ENCODE data around the gene MAML3. TPM values are rescaled to one million over a fixed set of nuclear protein-coding genes. Genes with fewer than 3 reads are reported as not detected.

Gene MAML3
- total and polyA plus RNA-seq, 2 of the 13 experiments (the other 11 are each of a cell fraction or from before 2014, with no cell fraction given): 0.05 to 0.13 TPM

DNA sequence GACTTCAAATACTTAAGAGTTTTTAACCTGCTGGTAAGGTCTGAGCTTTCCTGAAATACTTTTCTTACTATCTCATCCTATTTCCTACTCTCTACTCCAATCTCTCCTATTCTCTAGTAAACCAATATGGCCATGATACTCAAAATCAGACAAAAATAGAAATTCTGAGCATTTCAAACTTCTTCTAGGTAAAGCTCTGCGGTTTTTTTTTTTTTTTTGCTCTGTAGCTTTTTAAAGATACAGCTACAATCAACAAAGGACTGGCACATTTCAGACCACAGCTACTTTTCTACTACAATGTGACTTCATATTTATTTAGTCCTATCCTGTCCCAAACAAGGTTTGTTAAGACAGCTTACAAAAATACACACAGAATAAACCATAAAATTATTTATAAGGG lies 31.1 kb downstream of the MAML3 start:
- no peak for TF ChIP-seq MTA3 (CRISPR knock-in tag; IDR thresholded peaks at IDR 0.05)
- TF ChIP-seq, protein P1, sequence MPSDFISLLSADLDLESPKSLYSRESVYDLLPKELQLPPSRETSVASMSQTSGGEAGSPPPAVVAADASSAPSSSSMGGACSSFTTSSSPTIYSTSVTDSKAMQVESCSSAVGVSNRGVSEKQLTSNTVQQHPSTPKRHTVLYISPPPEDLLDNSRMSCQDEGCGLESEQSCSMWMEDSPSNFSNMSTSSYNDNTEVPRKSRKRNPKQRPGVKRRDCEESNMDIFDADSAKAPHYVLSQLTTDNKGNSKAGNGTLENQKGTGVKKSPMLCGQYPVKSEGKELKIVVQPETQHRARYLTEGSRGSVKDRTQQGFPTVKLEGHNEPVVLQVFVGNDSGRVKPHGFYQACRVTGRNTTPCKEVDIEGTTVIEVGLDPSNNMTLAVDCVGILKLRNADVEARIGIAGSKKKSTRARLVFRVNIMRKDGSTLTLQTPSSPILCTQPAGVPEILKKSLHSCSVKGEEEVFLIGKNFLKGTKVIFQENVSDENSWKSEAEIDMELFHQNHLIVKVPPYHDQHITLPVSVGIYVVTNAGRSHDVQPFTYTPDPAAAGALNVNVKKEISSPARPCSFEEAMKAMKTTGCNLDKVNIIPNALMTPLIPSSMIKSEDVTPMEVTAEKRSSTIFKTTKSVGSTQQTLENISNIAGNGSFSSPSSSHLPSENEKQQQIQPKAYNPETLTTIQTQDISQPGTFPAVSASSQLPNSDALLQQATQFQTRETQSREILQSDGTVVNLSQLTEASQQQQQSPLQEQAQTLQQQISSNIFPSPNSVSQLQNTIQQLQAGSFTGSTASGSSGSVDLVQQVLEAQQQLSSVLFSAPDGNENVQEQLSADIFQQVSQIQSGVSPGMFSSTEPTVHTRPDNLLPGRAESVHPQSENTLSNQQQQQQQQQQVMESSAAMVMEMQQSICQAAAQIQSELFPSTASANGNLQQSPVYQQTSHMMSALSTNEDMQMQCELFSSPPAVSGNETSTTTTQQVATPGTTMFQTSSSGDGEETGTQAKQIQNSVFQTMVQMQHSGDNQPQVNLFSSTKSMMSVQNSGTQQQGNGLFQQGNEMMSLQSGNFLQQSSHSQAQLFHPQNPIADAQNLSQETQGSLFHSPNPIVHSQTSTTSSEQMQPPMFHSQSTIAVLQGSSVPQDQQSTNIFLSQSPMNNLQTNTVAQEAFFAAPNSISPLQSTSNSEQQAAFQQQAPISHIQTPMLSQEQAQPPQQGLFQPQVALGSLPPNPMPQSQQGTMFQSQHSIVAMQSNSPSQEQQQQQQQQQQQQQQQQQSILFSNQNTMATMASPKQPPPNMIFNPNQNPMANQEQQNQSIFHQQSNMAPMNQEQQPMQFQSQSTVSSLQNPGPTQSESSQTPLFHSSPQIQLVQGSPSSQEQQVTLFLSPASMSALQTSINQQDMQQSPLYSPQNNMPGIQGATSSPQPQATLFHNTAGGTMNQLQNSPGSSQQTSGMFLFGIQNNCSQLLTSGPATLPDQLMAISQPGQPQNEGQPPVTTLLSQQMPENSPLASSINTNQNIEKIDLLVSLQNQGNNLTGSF (CRISPR knock-in tag; IDR thresholded peaks at IDR 0.05): no peak
- TF ChIP-seq, protein P2, sequence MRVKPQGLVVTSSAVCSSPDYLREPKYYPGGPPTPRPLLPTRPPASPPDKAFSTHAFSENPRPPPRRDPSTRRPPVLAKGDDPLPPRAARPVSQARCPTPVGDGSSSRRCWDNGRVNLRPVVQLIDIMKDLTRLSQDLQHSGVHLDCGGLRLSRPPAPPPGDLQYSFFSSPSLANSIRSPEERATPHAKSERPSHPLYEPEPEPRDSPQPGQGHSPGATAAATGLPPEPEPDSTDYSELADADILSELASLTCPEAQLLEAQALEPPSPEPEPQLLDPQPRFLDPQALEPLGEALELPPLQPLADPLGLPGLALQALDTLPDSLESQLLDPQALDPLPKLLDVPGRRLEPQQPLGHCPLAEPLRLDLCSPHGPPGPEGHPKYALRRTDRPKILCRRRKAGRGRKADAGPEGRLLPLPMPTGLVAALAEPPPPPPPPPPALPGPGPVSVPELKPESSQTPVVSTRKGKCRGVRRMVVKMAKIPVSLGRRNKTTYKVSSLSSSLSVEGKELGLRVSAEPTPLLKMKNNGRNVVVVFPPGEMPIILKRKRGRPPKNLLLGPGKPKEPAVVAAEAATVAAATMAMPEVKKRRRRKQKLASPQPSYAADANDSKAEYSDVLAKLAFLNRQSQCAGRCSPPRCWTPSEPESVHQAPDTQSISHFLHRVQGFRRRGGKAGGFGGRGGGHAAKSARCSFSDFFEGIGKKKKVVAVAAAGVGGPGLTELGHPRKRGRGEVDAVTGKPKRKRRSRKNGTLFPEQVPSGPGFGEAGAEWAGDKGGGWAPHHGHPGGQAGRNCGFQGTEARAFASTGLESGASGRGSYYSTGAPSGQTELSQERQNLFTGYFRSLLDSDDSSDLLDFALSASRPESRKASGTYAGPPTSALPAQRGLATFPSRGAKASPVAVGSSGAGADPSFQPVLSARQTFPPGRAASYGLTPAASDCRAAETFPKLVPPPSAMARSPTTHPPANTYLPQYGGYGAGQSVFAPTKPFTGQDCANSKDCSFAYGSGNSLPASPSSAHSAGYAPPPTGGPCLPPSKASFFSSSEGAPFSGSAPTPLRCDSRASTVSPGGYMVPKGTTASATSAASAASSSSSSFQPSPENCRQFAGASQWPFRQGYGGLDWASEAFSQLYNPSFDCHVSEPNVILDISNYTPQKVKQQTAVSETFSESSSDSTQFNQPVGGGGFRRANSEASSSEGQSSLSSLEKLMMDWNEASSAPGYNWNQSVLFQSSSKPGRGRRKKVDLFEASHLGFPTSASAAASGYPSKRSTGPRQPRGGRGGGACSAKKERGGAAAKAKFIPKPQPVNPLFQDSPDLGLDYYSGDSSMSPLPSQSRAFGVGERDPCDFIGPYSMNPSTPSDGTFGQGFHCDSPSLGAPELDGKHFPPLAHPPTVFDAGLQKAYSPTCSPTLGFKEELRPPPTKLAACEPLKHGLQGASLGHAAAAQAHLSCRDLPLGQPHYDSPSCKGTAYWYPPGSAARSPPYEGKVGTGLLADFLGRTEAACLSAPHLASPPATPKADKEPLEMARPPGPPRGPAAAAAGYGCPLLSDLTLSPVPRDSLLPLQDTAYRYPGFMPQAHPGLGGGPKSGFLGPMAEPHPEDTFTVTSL (CRISPR knock-in tag; IDR thresholded peaks at IDR 0.05; ENCODE audit: borderline replicate concordance): no peak
- TF ChIP-seq KDM1A (CRISPR knock-in tag; IDR thresholded peaks at IDR 0.05): no peak
- TF ChIP-seq, protein P3, sequence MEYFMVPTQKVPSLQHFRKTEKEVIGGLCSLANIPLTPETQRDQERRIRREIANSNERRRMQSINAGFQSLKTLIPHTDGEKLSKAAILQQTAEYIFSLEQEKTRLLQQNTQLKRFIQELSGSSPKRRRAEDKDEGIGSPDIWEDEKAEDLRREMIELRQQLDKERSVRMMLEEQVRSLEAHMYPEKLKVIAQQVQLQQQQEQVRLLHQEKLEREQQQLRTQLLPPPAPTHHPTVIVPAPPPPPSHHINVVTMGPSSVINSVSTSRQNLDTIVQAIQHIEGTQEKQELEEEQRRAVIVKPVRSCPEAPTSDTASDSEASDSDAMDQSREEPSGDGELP (IDR thresholded peaks at IDR 0.05; ENCODE audit: borderline replicate concordance, low read depth): no peak
- TF ChIP-seq ZBTB20 (CRISPR knock-in tag; IDR thresholded peaks at IDR 0.05; ENCODE audit: borderline replicate concordance, low read depth): no peak
- no peak for TF ChIP-seq CHCHD3 (CRISPR knock-in tag; IDR thresholded peaks at IDR 0.05)
- no peak for TF ChIP-seq HHEX (CRISPR knock-in tag; IDR thresholded peaks at IDR 0.05)
- TF ChIP-seq HIVEP1 (CRISPR knock-in tag; IDR thresholded peaks at IDR 0.05): no peak
- TF ChIP-seq ZNF557 (CRISPR knock-in tag; IDR thresholded peaks at IDR 0.05): no peak
- TF ChIP-seq, protein P4, sequence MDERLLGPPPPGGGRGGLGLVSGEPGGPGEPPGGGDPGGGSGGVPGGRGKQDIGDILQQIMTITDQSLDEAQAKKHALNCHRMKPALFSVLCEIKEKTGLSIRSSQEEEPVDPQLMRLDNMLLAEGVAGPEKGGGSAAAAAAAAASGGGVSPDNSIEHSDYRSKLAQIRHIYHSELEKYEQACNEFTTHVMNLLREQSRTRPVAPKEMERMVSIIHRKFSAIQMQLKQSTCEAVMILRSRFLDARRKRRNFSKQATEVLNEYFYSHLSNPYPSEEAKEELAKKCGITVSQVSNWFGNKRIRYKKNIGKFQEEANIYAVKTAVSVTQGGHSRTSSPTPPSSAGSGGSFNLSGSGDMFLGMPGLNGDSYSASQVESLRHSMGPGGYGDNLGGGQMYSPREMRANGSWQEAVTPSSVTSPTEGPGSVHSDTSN (CRISPR knock-in tag; IDR thresholded peaks at IDR 0.05): no peak
- TF ChIP-seq CENPX (CRISPR knock-in tag; IDR thresholded peaks at IDR 0.05): no peak
- no peaks in the 10 kb centered on the region; a peak in 1 of 5 replicates for H3K27me3 ChIP-seq (ENCODE audit: control insufficient read depth in 1 of 2, insufficient read depth in 2 of 2, low read length in 2 of 2)
- FAIRE-seq (no peak), DNase-seq (ENCODE audit: low spot score) (no peak), ATAC-seq (no peak)
- BruUV-seq (replicated peaks): no TSS peak
- ChIA-PET POLR2A (no interaction called here), CTCF (ENCODE audit: low intra/inter-chr PET ratio, low total read pairs) (no interaction called here)
- WGBS (ENCODE audit: low lambda C conversion rate): 0% methylated on average over 1 of the region's 1 CpG
- no peak overlapping the region for H3K9ac ChIP-seq (ENCODE audit: insufficient read depth, low read depth, low read length)
- no peaks in the 10 kb centered on the region for H3K9me3 ChIP-seq (ENCODE audit: low read length)
- in situ Hi-C loops (cut with HindIII; ENCODE audit: extremely low pct_ligation_motif_present, low pct_unique_long_range_greater_than_20kb): no loop called here
- intact Hi-C loops (cut with micrococcal nuclease; ENCODE audit: unreplicated experiment): no loop called here
- no peak overlapping the region for H2AFZ ChIP-seq (ENCODE audit: low read length)
- no peak overlapping the region for H3K27ac ChIP-seq (ENCODE audit: extremely low read length, insufficient read depth, low read length)
- no peaks in the 10 kb centered on the region for H3K4me1 ChIP-seq (ENCODE audit: insufficient read depth, low read length)
- H3K36me3 ChIP-seq (replicated peaks in 1 of 2; ENCODE audit: control insufficient read depth in 1 of 2, insufficient read depth in 2 of 2, low read length in 2 of 2): no peaks in the 10 kb centered on the region
- no peaks in the 10 kb centered on the region for H3K79me2 ChIP-seq (ENCODE audit: insufficient read depth, low read length)
- H4K20me1 ChIP-seq (ENCODE audit: insufficient read depth, low read length): no peaks in the 10 kb centered on the region
- H3K4me2 ChIP-seq (ENCODE audit: low read depth, low read length): no peak overlapping the region
- H3K4me3 ChIP-seq (replicated peaks in 1 of 3; ENCODE audit: insufficient read depth in 1 of 3, low read depth in 2 of 3, low read length in 3 of 3): no peak overlapping the region

All from HepG2 (cell line).